GM12878 (cell line): Measurements from ENCODE around the gene ZNF134. TPM values are rescaled to one million over a fixed set of nuclear protein-coding genes. Genes with fewer than 3 reads are reported as not detected.

Source experiments
- ATAC-seq: fragments of 200-7000 bp; cut with Tn5 transposase; 3 replicates; pipeline ENCODE4 v1.9.1; 2020; ENCODE audit warnings: mild to moderate bottlenecking, moderate library complexity
- BruUV-seq: library from RNA; stranded (reverse); fragments of 400-500 nt; replicated peaks from 2 replicates; lab custom pipeline; 2021; lab: Mats Ljungman, UMichigan
- CTCF ChIA-PET: fragments of 300-600 bp; sonication (Branson Sonifier 250); formaldehyde crosslinking; extraction: SDS; loops from one replicate; lab custom pipeline; 2021; ENCODE audit warnings: inconsistent platforms; lab: Yijun Ruan, JAX
- POLR2A ChIA-PET: fragments of 350-600 bp; formaldehyde crosslinking; extraction: SDS; loops from one replicate; lab custom pipeline; 2021; ENCODE audit warnings: inconsistent platforms; lab: Charles Lee
- RAD21 ChIA-PET: fragments of 300-600 bp; sonication (Branson Sonifier 250); formaldehyde crosslinking; loops from one replicate; lab custom pipeline; 2023; ENCODE audit warnings: antibody characterized with exemption; ENCODE audit not compliant: unreplicated experiment; lab: Charles Lee
- SMC1A ChIA-PET: fragments of 300-600 bp; sonication (Branson Sonifier 250); formaldehyde crosslinking; loops from one replicate; lab custom pipeline; 2023; ENCODE audit not compliant: unreplicated experiment, uncharacterized antibody; lab: Charles Lee
- DNase-seq: peaks from one replicate; pipeline ENCODE4 v3.0.0-alpha.2; 2011; ENCODE audit warnings: low read depth, low spot score
- FAIRE-seq: peaks from 3 replicates; lab custom pipeline; 2011; peaks lifted over from hg19 to GRCh38; lab: Jason Lieb, UNC
- H2AFZ ChIP-seq: 2 replicates; pipeline ENCODE4 v1.6.0; 2011; ENCODE audit warnings: low read depth, low read length, control low read depth; ENCODE audit not compliant: control insufficient read depth
- H3K27ac ChIP-seq: 2 replicates; pipeline ENCODE4 v1.5.1; 2011; ENCODE audit warnings: control low read depth; ENCODE audit not compliant: control insufficient read depth, insufficient read depth
- H3K27me3 ChIP-seq, 2 experiments: replicated peaks in 1 of 2; 2 replicates each; pipeline versions ENCODE4 v1.6.0 to v1.6.1; 2011; ENCODE audit warnings: low read length in 1 of 2; ENCODE audit not compliant: control insufficient read depth in 2 of 2, insufficient read depth in 2 of 2
- H3K36me3 ChIP-seq, 2 experiments: 2 replicates each; pipeline ENCODE4 v1.5.1; 2011; ENCODE audit warnings: low read length in 1 of 2; ENCODE audit not compliant: control insufficient read depth in 2 of 2, insufficient read depth in 2 of 2
- H3K4me1 ChIP-seq: 2 replicates; pipeline ENCODE4 v1.6.1; 2011; ENCODE audit warnings: mild to moderate bottlenecking, low read length, moderate library complexity, mixed read lengths; ENCODE audit not compliant: control insufficient read depth, insufficient read depth
- H3K4me2 ChIP-seq: 2 replicates; pipeline ENCODE4 v1.6.0; 2011; ENCODE audit warnings: control low read depth; ENCODE audit not compliant: control insufficient read depth, insufficient read depth
- H3K4me3 ChIP-seq: fragments of 200-600 bp; sonication (generic); 2 replicates; pipeline ENCODE4 v1.5.1; 2016
- H3K79me2 ChIP-seq: 2 replicates; pipeline ENCODE4 v1.6.0; 2011; ENCODE audit warnings: low read length; ENCODE audit not compliant: control insufficient read depth, insufficient read depth
- H3K9ac ChIP-seq: 2 replicates; pipeline ENCODE4 v1.8.0; 2011; ENCODE audit warnings: low read length, control low read depth, mixed read lengths; ENCODE audit not compliant: control insufficient read depth, insufficient read depth
- H3K9me3 ChIP-seq: replicated peaks from 3 replicates; pipeline ENCODE4 v1.5.1; 2011; ENCODE audit warnings: mild to moderate bottlenecking, low read length; ENCODE audit not compliant: control insufficient read depth, insufficient read depth
- H4K20me1 ChIP-seq: 2 replicates; pipeline ENCODE4 v1.6.0; 2011; ENCODE audit not compliant: control insufficient read depth, insufficient read depth
- CBX3 ChIP-seq: fragments of 200-600 bp; sonication (generic); IDR thresholded peaks from 2 replicates; pipeline ENCODE4 v1.6.1; 2016; ENCODE audit warnings: low read depth, borderline replicate concordance
- EED ChIP-seq: sonication (generic); IDR thresholded peaks from 2 replicates; pipeline ENCODE4 v1.6.1; 2016; ENCODE audit warnings: antibody characterized with exemption, low read depth
- EP300 ChIP-seq, 2 experiments: fragments of 150-350 bp in 1 of 2; IDR thresholded peaks; 2 replicates each; pipeline ENCODE4 v1.6.1; 2011 to 2012; ENCODE audit warnings: low read depth in 2 of 2, low read length in 2 of 2, borderline replicate concordance in 1 of 2, improper control_type of control experiment in 1 of 2, inconsistent platforms in 1 of 2; ENCODE audit not compliant: control insufficient read depth in 1 of 2
- MEF2A ChIP-seq: IDR thresholded peaks from 2 replicates; pipeline ENCODE4 v1.6.1; 2011; ENCODE audit warnings: low read depth, mild to moderate bottlenecking, low read length, moderate library complexity; ENCODE audit not compliant: insufficient read depth
- WGBS: methylation state at CpG from one replicate; pipeline ENCODE4 v1.1.6; 2016; ENCODE audit warnings: low lambda C conversion rate; ENCODE audit not compliant: insufficient replicate concordance, insufficient coverage; ENCODE audit errors: missing lambda C conversion rate; 5-methylcytosine and 5-hydroxymethylcytosine counted together
- in situ Hi-C: fragments of 300-500 bp; cut with MboI; formaldehyde crosslinking; loops from 9 replicates; pipeline ENCODE4 v1.14.3; 2018; ENCODE audit warnings: mixed read lengths
- intact Hi-C: fragments of 100-400 bp; cut with micrococcal nuclease; formaldehyde crosslinking; loops from one replicate; pipeline ENCODE4 v1.14.2; 2022; ENCODE audit not compliant: unreplicated experiment
- polyA plus RNA-seq, 11 experiments: library from polyadenylated mRNA; depleted of rRNA in 4 of 11; unstranded in 6 of 11; stranded (reverse) in 5 of 11; fragments of >200 nt; fragmentation: Nextera tagmentation in 4 of 11; fragmentation: Illumina TruSeq in 1 of 11; extraction: Ambion mirVana in 4 of 11; extraction: Trizol in 1 of 11; gene quantifications; 1 replicate in 1 of 11; 2 replicates in 10 of 11; pipeline versions ENCODE4 v1.2.1 to v1.2.3, GENCODE V29; 2011 to 2016; ENCODE audit warnings: inconsistent platforms in 2 of 11, missing spikeins in 2 of 11, low read depth in 1 of 11
- total RNA-seq, 4 experiments: library from RNA; depleted of rRNA in 3 of 4; stranded (reverse); fragments of >200 nt in 3 of 4; fragmentation: Illumina TruSeq in 1 of 4; extraction: Trizol in 1 of 4; gene quantifications; 2 replicates each; pipeline versions ENCODE4 v1.2.1 to v1.2.3, GENCODE V29; 2013 to 2021
- TF ChIP-seq, protein P1 (sequence below): IDR thresholded peaks from 2 replicates; pipeline ENCODE4 v1.6.1; 2012; ENCODE audit warnings: low read depth, low read length, improper control_type of control experiment
- TF ChIP-seq, protein P2 (sequence below): fragments of 450-650 bp; IDR thresholded peaks from 2 replicates; pipeline ENCODE4 v1.6.1; 2018; ENCODE audit warnings: borderline replicate concordance, mild to moderate bottlenecking; ENCODE audit not compliant: partially characterized antibody
- TF ChIP-seq, protein P3 (sequence below): fragments of 450-650 bp; IDR thresholded peaks from 2 replicates; pipeline ENCODE4 v1.6.1; 2017; ENCODE audit warnings: borderline replicate concordance

Gene ZNF134
- total and polyA plus RNA-seq, 10 of the 15 experiments (the other 5 are each of a cell fraction or from before 2014, with no cell fraction given): 1.6 to 17.6 (median 9.7) TPM

DNA sequence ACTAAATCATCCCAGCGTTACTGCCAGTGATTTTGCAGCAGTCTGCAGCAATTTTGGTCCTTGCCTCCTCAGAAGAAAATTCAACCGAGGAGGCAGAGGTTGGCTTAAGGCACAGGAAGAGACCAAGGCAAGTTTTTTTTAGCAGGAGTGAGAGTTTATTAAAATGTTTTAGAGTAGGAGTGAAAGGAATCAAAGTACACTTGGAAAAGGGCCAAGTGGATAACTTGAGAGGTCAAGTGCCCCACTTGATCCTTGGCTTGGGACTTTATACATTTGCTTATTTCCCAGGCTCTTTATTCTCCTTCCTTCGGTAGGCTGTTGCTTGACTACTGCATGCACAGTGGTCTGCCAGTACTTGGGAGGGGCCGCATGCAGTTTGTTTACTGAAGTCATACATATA lies 2.9 kb upstream of the ZNF134 start:
- peaks cover 14% of the 10 kb centered on the region for H3K79me2 ChIP-seq
- no peak overlapping the region for H3K27ac ChIP-seq
- TF ChIP-seq, protein P1, sequence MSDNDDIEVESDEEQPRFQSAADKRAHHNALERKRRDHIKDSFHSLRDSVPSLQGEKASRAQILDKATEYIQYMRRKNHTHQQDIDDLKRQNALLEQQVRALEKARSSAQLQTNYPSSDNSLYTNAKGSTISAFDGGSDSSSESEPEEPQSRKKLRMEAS: no peak
- TF ChIP-seq CBX3 (no peak), MEF2A (no peak), EP300 (IDR thresholded peaks at IDR 0.05; ENCODE audit: borderline replicate concordance in 1 of 2, control insufficient read depth in 1 of 2, low read depth in 2 of 2, low read length in 2 of 2) (no peak), EED (no peak)
- TF ChIP-seq, protein P2, sequence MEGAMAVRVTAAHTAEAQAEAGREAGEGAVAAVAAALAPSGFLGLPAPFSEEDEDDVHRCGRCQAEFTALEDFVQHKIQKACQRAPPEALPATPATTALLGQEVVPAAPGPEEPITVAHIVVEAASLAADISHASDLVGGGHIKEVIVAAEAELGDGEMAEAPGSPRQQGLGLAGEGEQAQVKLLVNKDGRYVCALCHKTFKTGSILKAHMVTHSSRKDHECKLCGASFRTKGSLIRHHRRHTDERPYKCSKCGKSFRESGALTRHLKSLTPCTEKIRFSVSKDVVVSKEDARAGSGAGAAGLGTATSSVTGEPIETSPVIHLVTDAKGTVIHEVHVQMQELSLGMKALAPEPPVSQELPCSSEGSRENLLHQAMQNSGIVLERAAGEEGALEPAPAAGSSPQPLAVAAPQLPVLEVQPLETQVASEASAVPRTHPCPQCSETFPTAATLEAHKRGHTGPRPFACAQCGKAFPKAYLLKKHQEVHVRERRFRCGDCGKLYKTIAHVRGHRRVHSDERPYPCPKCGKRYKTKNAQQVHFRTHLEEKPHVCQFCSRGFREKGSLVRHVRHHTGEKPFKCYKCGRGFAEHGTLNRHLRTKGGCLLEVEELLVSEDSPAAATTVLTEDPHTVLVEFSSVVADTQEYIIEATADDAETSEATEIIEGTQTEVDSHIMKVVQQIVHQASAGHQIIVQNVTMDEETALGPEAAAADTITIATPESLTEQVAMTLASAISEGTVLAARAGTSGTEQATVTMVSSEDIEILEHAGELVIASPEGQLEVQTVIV: no peak
- TF ChIP-seq, protein P3, sequence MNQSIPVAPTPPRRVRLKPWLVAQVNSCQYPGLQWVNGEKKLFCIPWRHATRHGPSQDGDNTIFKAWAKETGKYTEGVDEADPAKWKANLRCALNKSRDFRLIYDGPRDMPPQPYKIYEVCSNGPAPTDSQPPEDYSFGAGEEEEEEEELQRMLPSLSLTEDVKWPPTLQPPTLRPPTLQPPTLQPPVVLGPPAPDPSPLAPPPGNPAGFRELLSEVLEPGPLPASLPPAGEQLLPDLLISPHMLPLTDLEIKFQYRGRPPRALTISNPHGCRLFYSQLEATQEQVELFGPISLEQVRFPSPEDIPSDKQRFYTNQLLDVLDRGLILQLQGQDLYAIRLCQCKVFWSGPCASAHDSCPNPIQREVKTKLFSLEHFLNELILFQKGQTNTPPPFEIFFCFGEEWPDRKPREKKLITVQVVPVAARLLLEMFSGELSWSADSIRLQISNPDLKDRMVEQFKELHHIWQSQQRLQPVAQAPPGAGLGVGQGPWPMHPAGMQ: no peak
- no peak overlapping the region for H3K4me2 ChIP-seq
- intact Hi-C loops (no loop called here), in situ Hi-C loops (no loop called here)
- peaks cover 36% of the 10 kb centered on the region for H3K9me3 ChIP-seq
- ChIA-PET POLR2A (no interaction called here), RAD21 (no interaction called here), CTCF (interaction anchor here (0.6 to 0.9 kb wide), 2 partner anchors 10 to 102 kb away, joined by 3 read pairs; no protein-coding TSS in a partner anchor), SMC1A (no interaction called here)
- no peak overlapping the region for H3K9ac ChIP-seq
- 96% methylated on average over 4 of the region's 4 CpGs for WGBS
- H3K36me3 ChIP-seq: peaks cover 0 to 5% of the 10 kb centered on the region in 2 experiments; a peak in 3 of 4 replicates
- no peak for DNase-seq
- no peak for ATAC-seq
- FAIRE-seq: no peak
- no peaks in the 10 kb centered on the region for H3K4me1 ChIP-seq
- H4K20me1 ChIP-seq: no peaks in the 10 kb centered on the region
- no peak overlapping the region for H3K4me3 ChIP-seq
- no peak overlapping the region for H2AFZ ChIP-seq
- BruUV-seq: no TSS peak
- no peaks in the 10 kb centered on the region for H3K27me3 ChIP-seq
